Activated CD8-positive, alpha-beta memory T cell treated with anti-CD3 and anti-CD28 coated beads for 24 hours (primary cell): ENCODE results near the gene LAMTOR2.
"Not testable (repeated sequence)": the region's sequence is repeated elsewhere in the genome, so short reads cannot be mapped to it uniquely, and the experiment has no call there.

Experiments
- DNase-seq: peaks from one replicate; pipeline ENCODE4 v3.0.0-alpha.2; 2020

The LAMTOR2 gene

DNA sequence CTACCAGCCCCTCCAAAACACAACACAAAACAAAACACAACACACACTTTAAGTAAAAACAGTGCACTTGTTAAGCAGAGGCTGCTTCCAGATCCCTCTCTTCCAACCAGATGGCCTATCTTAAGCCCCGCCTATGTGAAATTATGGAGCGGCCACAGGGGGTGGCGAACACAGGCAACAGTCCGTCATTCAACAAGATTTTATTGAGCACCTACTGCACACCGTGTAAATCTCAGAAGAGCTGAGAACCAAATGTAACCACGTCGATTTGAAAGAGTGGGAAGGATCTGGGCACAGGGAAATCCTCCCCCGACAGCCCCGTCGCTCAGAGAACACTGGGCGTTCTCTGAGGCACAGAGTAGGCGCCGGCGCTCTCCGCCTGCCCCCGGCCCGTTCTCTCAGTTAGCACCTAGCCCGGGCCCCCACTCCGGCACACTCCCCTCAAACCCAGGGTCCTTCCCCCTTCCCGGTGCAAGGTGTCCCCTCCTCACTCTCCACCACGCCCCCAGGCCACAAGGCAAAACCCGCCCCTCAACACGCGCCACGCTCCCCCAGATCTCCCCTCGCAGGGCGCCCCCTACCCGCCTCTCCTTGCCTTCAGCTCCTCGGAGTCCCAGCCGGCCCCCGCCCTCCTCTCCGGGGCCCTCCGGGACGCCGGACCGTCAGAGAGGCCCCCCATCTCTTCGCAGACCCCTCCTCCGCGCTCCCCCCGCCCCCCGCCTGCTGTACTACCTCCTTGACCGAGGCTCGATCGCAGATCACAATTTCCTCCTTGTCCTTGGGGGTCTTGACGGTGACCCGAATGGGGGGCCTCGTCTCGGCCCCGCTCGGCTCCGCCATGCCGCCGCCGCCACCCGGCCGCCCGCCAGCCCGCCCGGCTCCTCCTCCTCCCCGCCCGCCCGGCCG lies 1.5 kb upstream of the LAMTOR2 start:
- DNase-seq, result peak; percentile 85

DNA sequence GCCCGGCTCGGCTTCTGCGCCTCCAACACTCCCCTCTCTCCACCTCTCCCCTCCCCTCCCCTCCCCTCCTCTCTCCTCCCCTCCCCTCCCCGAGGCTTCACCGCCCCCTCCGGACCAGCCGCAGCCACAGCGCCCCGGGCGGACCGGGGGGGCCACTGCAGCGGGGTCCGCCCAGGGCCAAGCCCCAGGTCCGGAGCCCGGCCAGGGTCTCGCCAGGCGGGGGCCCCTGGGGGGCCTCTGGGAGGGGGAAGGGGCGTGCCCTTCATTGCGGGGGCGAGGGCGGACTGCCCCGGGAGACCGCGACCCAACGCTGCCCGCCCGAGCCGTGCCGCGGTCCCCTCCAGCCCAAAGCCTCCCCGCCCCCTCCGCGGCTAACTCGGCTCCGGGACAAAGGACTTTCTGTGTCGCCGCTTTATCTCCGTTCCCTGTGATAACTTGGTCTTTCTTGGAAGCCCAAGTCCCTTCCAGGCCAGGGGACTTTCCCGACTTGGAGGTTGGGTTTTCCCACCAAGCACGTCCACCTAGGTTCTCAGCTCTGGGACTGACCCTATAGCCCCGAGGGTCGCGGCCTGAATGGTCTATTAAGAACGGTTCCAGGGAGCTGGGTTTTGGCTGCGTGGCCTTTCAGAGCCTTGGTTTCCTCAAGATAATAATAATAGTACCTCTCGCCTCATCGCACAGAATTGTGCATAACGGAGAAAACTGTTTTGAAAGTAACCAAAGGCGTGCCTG lies 648 bp upstream of the LAMTOR2 start, which contains the start of gene UBQLN4:
Gene UBQLN4 (minus strand): TSS at position 31 of the 732 bp plus-strand sequence. CDS start 97 bp downstream, outside the sequence.
- DNase-seq, result peak; percentile 91

DNA sequence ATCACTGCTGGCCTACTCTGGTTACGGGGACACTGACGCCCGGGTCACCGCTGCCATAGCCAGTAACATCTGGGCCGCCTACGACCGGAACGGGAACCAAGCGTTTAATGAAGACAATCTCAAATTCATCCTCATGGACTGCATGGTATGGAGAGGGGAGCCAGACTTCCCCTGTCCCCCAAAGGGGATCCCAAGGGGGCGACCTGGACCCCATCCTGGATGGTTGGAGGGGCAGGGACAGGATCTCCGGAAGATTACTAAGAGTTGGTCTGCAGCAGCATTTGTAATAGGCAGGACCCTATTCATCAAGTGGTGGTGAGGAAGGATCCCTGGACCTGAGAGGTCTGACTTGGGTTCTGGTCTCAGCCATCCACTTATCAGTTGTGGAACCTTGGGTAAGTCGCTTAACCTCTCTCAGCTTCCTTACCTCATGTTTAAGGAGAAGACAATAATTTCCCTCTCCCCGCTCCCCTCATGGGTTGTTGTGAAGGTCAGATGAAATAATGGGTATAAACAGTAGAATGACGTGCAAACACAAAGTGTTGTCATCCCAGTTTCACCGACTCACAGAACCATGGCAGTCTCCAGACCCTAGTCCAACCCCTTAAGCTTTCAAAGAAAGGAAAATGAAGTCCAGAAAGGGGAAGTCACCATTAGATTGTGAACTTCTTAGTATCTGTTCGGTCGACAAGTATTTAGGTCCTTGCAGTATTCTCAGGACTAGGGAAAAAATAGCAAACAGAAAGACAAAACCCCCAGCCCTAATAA lies 883 bp downstream of the LAMTOR2 start:
- DNase-seq, result no peak

DNA sequence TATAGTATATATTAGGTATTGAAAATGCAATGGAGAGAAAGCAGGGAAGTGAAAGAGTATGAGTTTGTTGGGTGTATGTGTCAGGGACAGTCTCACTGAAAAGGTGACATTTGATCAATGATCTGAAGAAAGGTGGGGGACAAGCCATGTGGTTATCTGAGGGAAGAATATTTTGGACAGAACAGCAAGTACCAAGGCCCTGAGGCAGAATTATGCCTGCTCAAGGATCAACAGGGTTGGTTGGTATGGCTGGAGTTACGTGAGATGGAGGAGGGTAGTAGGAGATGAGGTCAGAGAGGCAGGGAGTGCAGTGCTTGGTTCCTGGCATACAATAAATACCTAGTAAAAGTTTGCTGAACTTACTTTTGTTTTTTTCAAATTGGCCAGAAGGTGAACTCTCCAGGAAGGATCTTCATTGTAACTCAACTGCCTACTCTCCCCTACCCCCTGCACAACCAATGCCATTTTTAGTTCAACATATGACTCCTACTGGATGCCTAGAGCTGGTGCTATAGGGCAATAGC lies 1.8 kb downstream of the LAMTOR2 start:
- DNase-seq, result no peak

DNA sequence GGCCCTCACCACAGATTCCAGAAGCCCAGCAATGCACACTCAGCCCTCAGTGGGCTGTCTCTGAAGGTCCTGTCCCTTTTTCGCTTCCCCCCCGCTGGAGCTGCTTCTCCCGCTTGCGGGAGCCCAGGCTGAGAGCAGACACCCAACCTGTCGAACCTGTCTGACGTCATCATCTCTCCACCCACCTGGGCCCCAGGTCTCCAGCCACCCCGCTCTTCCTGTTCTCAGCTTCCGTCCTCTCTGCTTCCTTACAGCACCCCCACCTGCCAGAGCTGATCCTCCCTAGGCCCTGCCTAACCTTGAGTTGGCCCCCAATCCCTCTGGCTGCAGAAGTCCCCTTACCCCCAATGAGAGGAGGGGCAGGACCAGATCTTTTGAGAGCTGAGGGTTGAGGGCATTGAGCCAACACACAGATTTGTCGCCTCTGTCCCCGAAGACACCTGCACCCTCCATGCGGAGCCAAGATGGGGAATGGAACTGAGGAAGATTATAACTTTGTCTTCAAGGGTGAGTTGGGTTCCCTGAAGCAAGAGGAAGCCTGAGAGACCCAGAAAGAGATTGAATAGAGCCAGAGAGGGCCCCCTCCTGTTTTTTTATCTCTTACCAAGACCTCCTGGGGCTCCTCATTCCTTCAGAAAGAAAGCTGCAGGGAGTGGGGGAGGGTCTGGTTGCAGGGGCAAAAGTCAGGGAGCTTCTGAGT lies 6.5 kb downstream of the LAMTOR2 start, which contains the start of gene RAB25:
Gene RAB25 (plus strand): TSS at position 224 of the 700 bp plus-strand sequence. CDS start 241 bp downstream, at position 465.
- no peak for DNase-seq

DNA sequence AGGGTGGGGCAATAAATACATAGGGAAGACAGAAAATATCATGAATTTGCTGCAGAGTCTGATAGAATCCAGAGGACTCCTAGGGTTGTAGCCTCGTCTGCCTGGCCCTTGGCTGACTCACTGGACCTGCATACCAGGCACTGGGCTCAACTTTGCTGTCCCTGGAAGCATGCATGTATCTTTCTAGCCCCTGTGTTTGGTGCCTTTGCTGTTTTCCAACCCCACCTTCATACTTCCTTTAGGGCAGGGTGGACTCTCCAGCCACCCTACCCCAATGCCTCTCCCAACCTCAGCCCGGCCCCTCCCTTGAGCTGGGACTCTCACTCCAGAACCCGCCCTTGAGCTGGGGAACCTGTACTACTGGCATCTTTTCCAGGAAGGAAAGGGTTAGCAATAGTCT lies 7.6 kb downstream of the LAMTOR2 start:
- DNase-seq, result no peak

DNA sequence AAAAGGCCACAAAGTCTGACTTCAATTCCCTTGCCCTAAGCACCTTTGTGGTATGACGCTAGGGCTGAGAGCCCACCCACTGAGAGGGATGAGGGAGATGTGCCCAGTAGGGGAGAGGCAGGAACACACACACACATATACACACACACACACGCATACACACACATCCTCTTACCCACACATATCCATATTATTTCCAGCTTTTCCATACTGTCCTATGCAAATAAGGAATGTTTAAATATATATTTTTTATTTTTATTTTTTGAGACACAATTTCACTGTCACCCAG lies 9.4 kb downstream of the LAMTOR2 start:
- DNase-seq, result no peak

DNA sequence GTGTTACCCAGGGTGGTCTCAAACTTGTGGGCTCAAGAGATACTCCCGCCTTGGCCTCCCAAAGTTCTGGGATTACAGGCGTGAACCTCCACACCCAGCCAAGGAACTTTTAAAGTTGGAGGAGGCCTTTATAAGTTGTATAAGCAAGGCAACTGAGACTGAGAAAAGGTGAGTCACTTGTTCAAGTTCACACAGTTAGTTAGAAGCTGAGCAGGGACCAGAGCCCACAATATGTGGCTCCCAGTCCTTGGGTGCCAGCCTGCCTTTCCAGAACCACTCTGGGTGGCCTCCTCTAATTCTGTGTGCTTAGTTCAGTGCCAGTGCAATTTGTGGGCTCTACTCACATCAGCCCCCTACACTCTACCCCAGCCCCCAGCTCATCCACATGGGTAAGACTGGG lies 10.0 kb downstream of the LAMTOR2 start:
- no peak for DNase-seq

DNA sequence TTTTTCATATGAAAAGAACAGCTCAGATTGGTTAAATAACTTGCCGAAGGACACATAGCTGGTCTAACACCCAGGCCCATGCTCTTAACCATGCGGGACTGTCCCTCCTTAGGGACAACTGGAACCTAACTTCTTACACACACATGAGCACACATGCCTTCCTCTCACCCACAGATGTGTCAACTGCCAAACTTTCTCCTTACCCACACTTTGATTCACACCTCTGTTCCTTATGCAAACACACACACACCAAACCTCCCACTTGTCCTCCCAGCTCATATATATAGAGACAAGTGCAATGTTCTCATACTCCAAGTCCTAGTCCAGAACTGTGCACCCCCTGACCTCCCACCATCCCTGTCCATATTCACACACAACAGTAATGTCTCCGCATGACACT lies 10.6 kb downstream of the LAMTOR2 start:
- no peak for DNase-seq

DNA sequence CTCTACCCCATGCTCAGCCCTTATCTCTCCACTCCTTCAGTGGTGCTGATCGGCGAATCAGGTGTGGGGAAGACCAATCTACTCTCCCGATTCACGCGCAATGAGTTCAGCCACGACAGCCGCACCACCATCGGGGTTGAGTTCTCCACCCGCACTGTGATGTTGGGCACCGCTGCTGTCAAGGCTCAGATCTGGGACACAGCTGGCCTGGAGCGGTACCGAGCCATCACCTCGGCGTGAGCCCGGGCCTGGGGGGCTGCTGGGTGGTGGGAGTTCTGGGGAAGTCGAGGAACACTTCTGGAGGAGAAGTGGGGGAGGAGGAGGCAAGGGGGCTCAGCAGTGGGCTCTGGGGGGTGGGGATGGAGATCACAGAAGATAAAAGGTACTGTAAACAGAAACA lies 11.3 kb downstream of the LAMTOR2 start:
- no peak for DNase-seq

DNA sequence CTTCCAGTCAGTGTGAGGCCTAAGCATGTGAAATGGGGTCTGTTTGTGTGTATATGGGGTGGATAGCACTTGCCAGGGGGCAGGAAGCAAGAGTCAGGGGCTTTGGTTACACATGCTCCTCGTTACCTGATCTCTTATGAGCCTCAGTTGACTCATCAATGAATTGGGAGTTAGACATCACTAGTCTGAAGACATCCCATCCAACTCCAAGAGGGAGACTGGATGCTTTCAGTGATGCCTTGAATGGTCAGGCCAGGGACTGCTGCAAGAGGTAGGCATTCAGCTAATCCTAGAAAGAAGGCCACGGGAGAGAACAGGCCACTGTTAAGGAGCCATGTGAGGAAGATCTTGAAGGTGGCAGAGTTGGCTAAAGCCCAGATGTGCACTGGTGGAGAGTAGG lies 12.7 kb downstream of the LAMTOR2 start:
- DNase-seq, result no peak

DNA sequence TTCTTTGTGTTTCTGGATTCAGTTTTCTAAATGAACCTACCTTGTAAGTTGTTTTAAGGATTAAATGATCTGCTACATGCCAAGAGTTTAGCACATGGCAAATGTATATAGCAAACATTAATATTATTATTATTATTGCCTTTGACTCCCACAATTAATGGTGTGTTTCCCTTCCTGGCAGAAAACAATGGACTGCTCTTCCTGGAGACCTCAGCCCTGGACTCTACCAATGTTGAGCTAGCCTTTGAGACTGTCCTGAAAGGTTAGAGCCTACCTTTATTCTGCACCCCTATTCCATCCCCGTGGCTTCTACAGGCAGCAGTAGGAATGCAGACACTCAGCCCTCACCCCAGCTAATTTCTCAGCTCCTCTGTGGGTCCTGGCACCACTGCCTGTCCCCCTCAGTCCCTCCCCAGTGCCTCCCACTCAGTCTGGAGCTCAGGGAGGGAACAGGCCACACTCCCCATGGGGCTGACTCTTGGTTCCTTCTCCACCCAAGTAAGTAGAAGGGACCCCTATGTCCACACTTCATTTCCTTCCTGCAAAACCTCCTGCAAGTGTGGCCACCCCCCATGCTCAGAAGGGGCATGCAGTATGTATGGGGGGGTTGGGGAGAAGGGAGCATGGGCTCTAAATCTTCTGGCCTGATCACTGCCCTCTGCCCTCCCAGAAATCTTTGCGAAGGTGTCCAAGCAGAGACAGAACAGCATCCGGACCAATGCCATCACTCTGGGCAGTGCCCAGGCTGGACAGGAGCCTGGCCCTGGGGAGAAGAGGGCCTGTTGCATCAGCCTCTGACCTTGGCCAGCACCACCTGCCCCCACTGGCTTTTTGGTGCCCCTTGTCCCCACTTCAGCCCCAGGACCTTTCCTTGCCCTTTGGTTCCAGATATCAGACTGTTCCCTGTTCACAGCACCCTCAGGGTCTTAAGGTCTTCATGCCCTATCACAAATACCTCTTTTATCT lies 15.2 kb downstream of the LAMTOR2 start:
- DNase-seq, result no peak

DNA sequence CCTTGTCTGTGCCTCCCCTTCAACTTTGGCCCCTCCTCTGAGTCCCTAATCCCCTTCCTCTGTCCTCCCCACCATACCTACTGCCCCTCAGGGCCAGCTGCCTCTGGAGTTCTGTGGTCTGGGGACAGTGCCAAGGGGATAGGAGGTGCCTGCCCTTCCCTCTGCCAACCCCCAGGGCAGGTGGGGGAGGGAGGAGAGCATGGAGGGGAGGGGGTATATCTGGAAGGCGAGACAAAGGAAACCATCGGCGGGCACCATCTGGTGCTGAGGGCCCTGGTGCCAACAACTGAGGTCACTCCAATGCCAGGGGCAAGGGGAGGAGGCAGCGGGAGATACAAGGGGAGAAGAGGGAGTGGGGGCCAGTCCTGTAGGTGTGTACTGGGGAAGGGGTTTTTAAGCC lies 16.0 kb downstream of the LAMTOR2 start:
- no peak for DNase-seq

DNA sequence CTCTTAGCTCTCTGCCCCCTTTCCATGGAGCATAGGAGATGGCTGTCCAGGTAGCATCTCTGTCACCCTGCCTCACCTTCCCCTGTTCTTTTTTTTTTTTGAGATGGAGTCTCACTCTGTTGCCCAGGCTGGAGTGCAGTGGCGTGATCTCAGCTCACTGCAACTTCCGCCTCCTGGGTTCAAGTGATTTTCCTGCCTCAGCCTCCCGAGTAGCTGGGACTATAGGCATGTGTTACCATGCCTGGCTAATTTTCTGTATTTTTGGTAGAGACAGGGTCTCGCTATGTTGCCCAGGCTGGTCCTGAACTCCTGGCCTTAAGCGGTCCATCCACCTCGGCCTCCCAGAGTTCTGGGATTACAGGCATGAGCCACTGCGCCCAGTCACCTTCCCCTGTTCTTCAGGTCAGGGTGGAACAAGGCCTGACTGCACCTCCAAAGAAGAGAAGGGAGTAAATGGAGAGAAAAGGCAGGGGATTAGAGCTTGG lies 16.8 kb downstream of the LAMTOR2 start:
- not testable (repeated sequence) for DNase-seq

DNA sequence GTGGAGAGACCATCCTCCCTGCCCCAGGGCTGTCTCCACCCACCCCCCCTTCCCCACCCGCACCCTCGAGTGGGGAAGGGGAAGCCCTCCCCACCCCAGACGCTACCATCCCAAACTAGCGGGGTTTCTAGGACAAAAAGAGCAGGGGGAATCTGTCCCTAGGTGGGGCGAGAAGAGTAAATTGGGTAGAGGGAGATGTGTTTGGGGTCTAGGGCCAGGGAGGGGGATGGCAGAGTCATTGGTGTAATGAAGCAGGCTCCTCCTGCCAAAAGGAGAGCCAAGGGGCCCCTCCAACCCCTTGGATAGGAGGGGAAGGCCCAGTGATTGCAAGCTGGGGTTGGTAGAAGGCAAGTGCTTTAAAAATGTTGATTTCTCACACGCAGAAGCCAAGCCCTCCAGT lies 17.7 kb downstream of the LAMTOR2 start:
- DNase-seq, result no peak

DNA sequence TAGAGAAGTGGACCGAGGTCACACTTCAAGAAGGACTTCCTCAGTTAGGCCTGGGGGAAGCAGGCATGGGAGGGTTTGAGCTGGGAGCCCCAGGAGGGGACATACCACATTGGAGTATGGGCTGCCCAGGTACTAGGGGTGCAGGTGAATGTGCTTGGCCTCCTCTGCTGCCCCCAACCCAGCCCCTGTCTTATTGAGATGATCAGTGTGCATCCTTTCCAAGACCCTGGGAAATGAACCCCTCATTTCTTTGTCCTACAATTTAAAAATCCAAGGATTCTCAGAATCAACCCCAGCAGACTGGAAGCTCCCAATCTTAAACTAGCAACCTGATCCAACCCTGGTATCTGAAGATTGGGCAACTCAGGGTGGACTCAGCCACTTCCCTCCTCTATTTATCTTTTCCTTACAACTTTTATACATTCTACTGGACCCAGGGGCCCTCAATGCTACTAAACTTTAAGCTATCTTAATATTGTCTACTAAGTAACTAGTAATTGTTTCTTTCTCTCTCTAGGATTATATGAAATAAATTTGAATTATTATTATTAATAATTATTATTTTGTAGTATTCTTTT lies 18.6 kb downstream of the LAMTOR2 start:
- no peak for DNase-seq

DNA sequence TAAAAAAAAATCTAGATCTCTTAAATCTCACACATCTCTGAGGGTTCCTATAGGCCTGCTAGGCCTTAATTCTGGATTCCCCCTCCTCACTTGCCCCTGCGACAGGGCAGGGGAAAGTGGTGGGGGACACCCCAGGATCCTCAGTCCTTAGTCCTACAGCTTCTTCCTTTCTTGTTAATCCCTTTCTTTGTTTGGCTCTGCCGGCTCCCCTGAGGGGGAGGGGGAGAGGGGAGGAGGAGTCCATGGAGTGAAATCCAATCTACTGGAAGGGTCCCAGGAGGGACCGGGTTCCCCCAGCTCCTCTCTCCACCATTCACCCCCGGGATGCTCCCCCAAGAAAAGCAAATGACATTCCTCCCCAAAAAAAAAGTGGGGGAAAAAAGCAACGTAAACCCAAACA lies 19.2 kb downstream of the LAMTOR2 start:
- DNase-seq, result no peak

DNA sequence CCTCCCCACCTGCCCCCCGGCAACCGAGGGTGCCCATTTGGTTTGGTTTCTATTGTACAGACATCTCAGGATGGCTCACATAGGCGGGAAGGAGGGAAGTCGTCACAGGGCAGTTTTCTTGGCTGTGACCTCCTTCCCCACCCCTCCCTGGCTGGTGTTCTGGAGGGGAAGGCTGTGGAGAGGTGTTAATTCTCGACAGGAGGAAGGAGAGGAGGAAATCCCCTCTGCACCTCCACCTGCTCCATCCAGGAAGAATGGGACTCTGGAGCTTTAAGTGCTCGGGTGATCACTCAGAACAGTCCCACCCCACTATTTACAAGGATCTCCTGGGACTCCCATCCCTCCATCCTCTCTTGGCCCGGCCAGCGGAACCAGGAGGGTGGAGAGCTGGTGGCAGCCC lies 20.1 kb downstream of the LAMTOR2 start:
- no peak for DNase-seq

DNA sequence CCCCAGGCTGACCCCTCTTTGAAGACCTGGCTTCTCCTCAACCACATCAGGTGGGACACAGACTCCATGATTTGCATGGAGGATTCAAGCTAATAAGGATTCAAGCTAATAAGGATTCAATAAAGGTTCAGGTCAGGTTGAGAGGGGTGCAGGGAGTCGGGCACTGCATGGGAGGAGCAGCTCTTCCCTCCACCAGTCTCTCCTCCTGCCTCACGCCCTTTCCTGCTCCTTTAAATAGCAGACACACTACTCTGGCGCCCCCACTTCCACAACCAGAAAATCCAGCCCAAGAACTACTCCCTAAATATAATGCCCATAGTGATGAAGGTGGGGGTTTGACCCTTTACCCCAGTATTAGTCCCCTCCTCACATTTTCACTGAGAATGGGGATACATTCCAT lies 20.6 kb downstream of the LAMTOR2 start:
- DNase-seq, result no peak

DNA sequence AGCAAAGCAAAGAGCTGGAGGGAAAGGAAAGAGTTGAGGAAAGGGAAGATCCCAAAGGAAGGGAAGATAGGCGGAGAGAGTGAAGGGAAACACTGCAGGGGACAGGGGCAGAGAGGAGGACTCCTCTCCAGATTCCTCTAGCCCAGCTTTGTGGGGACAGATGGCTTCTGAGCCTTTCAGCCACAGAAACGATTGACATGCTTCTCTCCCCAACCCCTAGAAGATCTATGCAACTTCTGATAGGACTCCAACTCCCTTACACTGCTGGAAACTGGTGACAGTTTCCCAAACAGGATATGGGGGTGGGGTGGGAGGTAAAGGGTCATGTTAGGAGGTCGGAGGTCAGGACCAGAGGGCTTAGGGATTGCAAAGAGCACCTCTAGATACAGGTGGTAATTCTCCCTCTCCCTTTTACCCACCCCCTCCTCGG lies 21.2 kb downstream of the LAMTOR2 start:
- DNase-seq, result no peak
